ENCODE measurements around the gene MYBBP1A.

GRCh38 chr17:4572131-4572530, 16.9 kb upstream of the MYBBP1A start:
- TF ChIP-seq CTCF (IDR thresholded peaks at IDR 0.05) (no peak), POLR2A (IDR thresholded peaks at IDR 0.05) (no peak)
